SK-N-SH (cell line): ENCODE data around the gene WDR75. TPM values are rescaled to one million over a fixed set of nuclear protein-coding genes. Genes with fewer than 3 reads are reported as not detected.

Source experiments
- CTCF ChIA-PET: fragments of 300-600, 350-600 bp; formaldehyde crosslinking; extraction: SDS; loops from one replicate; lab custom pipeline; 2021; lab: Yijun Ruan, JAX
- POLR2A ChIA-PET: fragments of 350-600 bp; sonication (Branson Sonifier 250); formaldehyde crosslinking; extraction: SDS; loops from one replicate; lab custom pipeline; 2020; ENCODE audit warnings: antibody characterized with exemption, inconsistent platforms; lab: Yijun Ruan, JAX
- DNase-seq: peaks from one replicate; pipeline ENCODE4 v3.0.0; 2012
- H2AFZ ChIP-seq: fragments of 200-600 bp; sonication (generic); 2 replicates; pipeline ENCODE4 v1.8.1; 2016; ENCODE audit warnings: antibody characterized with exemption, mild to moderate bottlenecking, low read depth
- H3F3A ChIP-seq: fragments of 200-600 bp; sonication (generic); replicated peaks from 2 replicates; pipeline ENCODE3; 2016; ENCODE audit warnings: antibody characterized with exemption, mild to moderate bottlenecking; ENCODE audit not compliant: insufficient read depth
- H3K27ac ChIP-seq, 2 experiments: fragments of 200-500 bp in 1 of 2; fragments of 200-600 bp in 1 of 2; sonication (Bioruptor generic) in 1 of 2; sonication (generic), shearing (Covaris generic) in 1 of 2; 2 replicates each; pipeline versions ENCODE4 v1.5.1 to v1.6.1; 2014 to 2016; ENCODE audit warnings: low read depth in 2 of 2, inconsistent platforms in 1 of 2, low read length in 1 of 2, mild to moderate bottlenecking in 1 of 2, mixed read lengths in 1 of 2
- H3K27me3 ChIP-seq: fragments of 200-600 bp; sonication (generic), shearing (Covaris generic); 2 replicates; pipeline ENCODE4 v1.6.1; 2016; ENCODE audit warnings: mixed run types; ENCODE audit not compliant: insufficient read depth
- H3K36me3 ChIP-seq, 2 experiments: fragments of 200-500 bp in 1 of 2; fragments of 200-600 bp in 1 of 2; sonication (Bioruptor generic) in 1 of 2; sonication (generic) in 1 of 2; replicated peaks in 1 of 2; 2 replicates each; pipeline versions ENCODE3 to v1.5.1; 2014 to 2016; ENCODE audit warnings: low read length in 1 of 2, mild to moderate bottlenecking in 1 of 2; ENCODE audit not compliant: insufficient read depth in 2 of 2, control insufficient read depth in 1 of 2
- H3K4me1 ChIP-seq, 2 experiments: fragments of 200-500 bp in 1 of 2; fragments of 200-600 bp in 1 of 2; sonication (Bioruptor generic) in 1 of 2; sonication (generic), shearing (Covaris generic) in 1 of 2; 2 replicates each; pipeline versions ENCODE4 v1.5.1 to v1.6.1; 2014 to 2016; ENCODE audit warnings: low read depth in 1 of 2, low read length in 1 of 2, mixed run types in 1 of 2; ENCODE audit not compliant: insufficient read depth in 2 of 2, control insufficient read depth in 1 of 2
- H3K4me2 ChIP-seq: fragments of 200-600 bp; sonication (generic), shearing (Covaris generic); 2 replicates; pipeline ENCODE4 v1.6.1; 2017; ENCODE audit warnings: mixed run types
- H3K4me3 ChIP-seq, 2 experiments: fragments of 200-500 bp in 1 of 2; fragments of 200-600 bp in 1 of 2; sonication (Bioruptor generic) in 1 of 2; sonication (generic), shearing (Covaris generic) in 1 of 2; 2 replicates each; pipeline versions ENCODE4 v1.5.1 to v1.8.1; 2014 to 2016; ENCODE audit warnings: low read depth in 2 of 2, inconsistent platforms in 1 of 2, low read length in 1 of 2, mild to moderate bottlenecking in 1 of 2, mixed read lengths in 1 of 2, moderate library complexity in 1 of 2
- H3K79me2 ChIP-seq: fragments of 200-600 bp; sonication (generic); 2 replicates; pipeline ENCODE4 v1.8.1; 2017; ENCODE audit warnings: mild to moderate bottlenecking; ENCODE audit not compliant: insufficient read depth
- H3K9ac ChIP-seq: fragments of 200-600 bp; sonication (generic); 2 replicates; pipeline ENCODE4 v1.6.1; 2017; ENCODE audit warnings: mixed run types
- H3K9me2 ChIP-seq: fragments of 200-600 bp; sonication (generic); 2 replicates; pipeline ENCODE4 v1.6.1; 2017; ENCODE audit warnings: mixed run types
- H3K9me3 ChIP-seq: fragments of 200-600 bp; sonication (generic); 2 replicates; pipeline ENCODE4 v1.6.1; 2017; ENCODE audit warnings: mixed run types, mild to moderate bottlenecking, moderate library complexity
- H4K20me1 ChIP-seq: fragments of 200-600 bp; sonication (generic); 2 replicates; pipeline ENCODE4 v1.6.1; 2017; ENCODE audit warnings: mild to moderate bottlenecking, mixed run types; ENCODE audit not compliant: insufficient read depth
- CHD2 ChIP-seq: fragments of 150-350 bp; IDR thresholded peaks from 2 replicates; pipeline ENCODE4 v1.6.1; 2018; ENCODE audit warnings: low read length; ENCODE audit not compliant: partially characterized antibody
- CTCF ChIP-seq: fragments of 200-600 bp; sonication (generic); IDR thresholded peaks from 2 replicates; pipeline ENCODE4 v1.6.1; 2017; ENCODE audit warnings: antibody characterized with exemption, mild to moderate bottlenecking, moderate library complexity
- ELF1 ChIP-seq: IDR thresholded peaks from 2 replicates; pipeline ENCODE4 v1.4.0; 2012
- EP300 ChIP-seq, 2 experiments: IDR thresholded peaks; 2 replicates each; pipeline versions ENCODE4 v1.4.0 to v1.6.1; 2012; ENCODE audit warnings: borderline replicate concordance in 1 of 2, low read depth in 1 of 2, low read length in 1 of 2
- EZH2phosphoT487 ChIP-seq: fragments of 200-600 bp; sonication (generic); IDR thresholded peaks from 2 replicates; pipeline ENCODE4 v1.6.1; 2017; ENCODE audit warnings: low read depth, mixed run types, mild to moderate bottlenecking, antibody characterized with exemption, moderate library complexity, borderline replicate concordance
- FOSL2 ChIP-seq: IDR thresholded peaks from 2 replicates; pipeline ENCODE4 v1.4.0; 2012; ENCODE audit warnings: low read depth, mild to moderate bottlenecking, moderate library complexity, borderline replicate concordance
- FOXJ3 ChIP-seq: sonication (generic); formaldehyde crosslinking; IDR thresholded peaks from 2 replicates; pipeline ENCODE4 v1.5.1; 2020; ENCODE audit warnings: mild to moderate bottlenecking, missing genetic modification reagents
- FOXM1 ChIP-seq: IDR thresholded peaks from 2 replicates; pipeline ENCODE4 v1.4.0; 2012; ENCODE audit warnings: low read depth, mild to moderate bottlenecking
- GABPA ChIP-seq: IDR thresholded peaks from 2 replicates; pipeline ENCODE4 v1.4.0; 2012; ENCODE audit warnings: low read depth, mild to moderate bottlenecking
- GATA2 ChIP-seq: sonication (generic); formaldehyde crosslinking; IDR thresholded peaks from 2 replicates; pipeline ENCODE4 v1.5.0; 2020; ENCODE audit warnings: mild to moderate bottlenecking, missing genetic modification reagents
- IRF3 ChIP-seq: fragments of 150-350 bp; IDR thresholded peaks from 2 replicates; pipeline ENCODE4 v1.6.1; 2016; ENCODE audit warnings: mild to moderate bottlenecking, low read depth, low read length
- JUND ChIP-seq: IDR thresholded peaks from 2 replicates; pipeline ENCODE4 v1.4.0; 2012
- MAX ChIP-seq: IDR thresholded peaks from 2 replicates; pipeline ENCODE4 v1.4.0; 2012; ENCODE audit warnings: low read depth
- MEF2A ChIP-seq: IDR thresholded peaks from 2 replicates; pipeline ENCODE4 v1.4.0; 2012; ENCODE audit warnings: low read depth, borderline replicate concordance
- MXI1 ChIP-seq: IDR thresholded peaks from 2 replicates; pipeline ENCODE4 v1.6.1; 2012; ENCODE audit warnings: mild to moderate bottlenecking, low read depth, low read length, improper control_type of control experiment
- NFIC ChIP-seq: IDR thresholded peaks from 2 replicates; pipeline ENCODE4 v1.4.0; 2012; ENCODE audit warnings: borderline replicate concordance
- NRF1 ChIP-seq: IDR thresholded peaks from 2 replicates; pipeline ENCODE4 v1.6.1; 2012; ENCODE audit warnings: low read depth, mild to moderate bottlenecking, low read length
- PBX3 ChIP-seq: IDR thresholded peaks from 2 replicates; pipeline ENCODE4; 2012
- POLR2AphosphoS5 ChIP-seq: IDR thresholded peaks from 2 replicates; pipeline ENCODE4 v1.6.1; 2012; ENCODE audit warnings: low read depth, low read length
- RAD21 ChIP-seq: IDR thresholded peaks from 2 replicates; pipeline ENCODE4 v1.6.1; 2012; ENCODE audit warnings: mild to moderate bottlenecking, low read length
- RFX5 ChIP-seq: IDR thresholded peaks from 2 replicates; pipeline ENCODE4 v1.6.1; 2012; ENCODE audit warnings: mild to moderate bottlenecking, improper control_type of control experiment, low read length
- RXRA ChIP-seq: IDR thresholded peaks from 2 replicates; pipeline ENCODE4 v1.4.0; 2012; ENCODE audit warnings: low read depth, mild to moderate bottlenecking, borderline replicate concordance
- SIN3A ChIP-seq: IDR thresholded peaks from 2 replicates; pipeline ENCODE4 v1.6.1; 2012; ENCODE audit warnings: low read depth, mild to moderate bottlenecking, low read length, moderate library complexity, borderline replicate concordance
- SMC3 ChIP-seq: IDR thresholded peaks from 2 replicates; pipeline ENCODE4 v1.6.1; 2012; ENCODE audit warnings: low read depth, low read length, improper control_type of control experiment
- TCF12 ChIP-seq: IDR thresholded peaks from 2 replicates; pipeline ENCODE4 v1.4.0; 2012
- TEAD4 ChIP-seq: IDR thresholded peaks from 2 replicates; pipeline ENCODE4 v1.4.0; 2012; ENCODE audit warnings: mild to moderate bottlenecking, borderline replicate concordance; ENCODE audit not compliant: insufficient read depth
- USF1 ChIP-seq: IDR thresholded peaks from 2 replicates; pipeline ENCODE4 v1.4.0; 2012; ENCODE audit warnings: low read depth, borderline replicate concordance
- polyA plus RNA-seq, 3 experiments: library from polyadenylated mRNA; depleted of rRNA; stranded (reverse); fragments of >200 nt; gene quantifications; 2 replicates each; pipeline ENCODE4 v1.2.3, GENCODE V29; 2012

The WDR75 gene
- polyA plus RNA-seq, 1 of the 3 experiments (the other 2 are of a cell fraction) = 25.6 TPM

GRCh38 chr2:189393440-189394111 is 47.7 kb upstream of the WDR75 start (continued):
- TF ChIP-seq USF1 = no peak
- peak; percentile 96 for TF ChIP-seq PBX3
- TF ChIP-seq GATA2 (CRISPR knock-in tag) = no peak
- peak; percentile 92 for TF ChIP-seq POLR2AphosphoS5
- no peak for TF ChIP-seq NRF1
- no peak for TF ChIP-seq GABPA
- no peak for TF ChIP-seq FOXJ3
- TF ChIP-seq MAX = peak; percentile 37; the same call in 1 of the 2 replicates
- TF ChIP-seq SMC3 = no peak
- no peak for TF ChIP-seq ELF1
- TF ChIP-seq CTCF = no peak
- no peak for TF ChIP-seq MXI1
- TF ChIP-seq RFX5 = no peak
- TF ChIP-seq FOSL2 = peak; percentile 99
- TF ChIP-seq EP300 (IDR thresholded peaks at IDR 0.05; ENCODE audit: borderline replicate concordance in 1 of 2, low read depth in 1 of 2, low read length in 1 of 2) = peak; percentile 83 to 99
- peak; percentile 99 for TF ChIP-seq TCF12
- TF ChIP-seq JUND = peak; percentile 99
- no peak for TF ChIP-seq SIN3A
- TF ChIP-seq EZH2phosphoT487 = no peak

GRCh38 chr2:189394525-189394924 is 46.7 kb upstream of the WDR75 start:
- H3K27ac ChIP-seq = peak overlapping the region; percentile 94 to 98
- TF ChIP-seq FOXM1 (no peak), NFIC (no peak), GATA2 (CRISPR knock-in tag) (no peak), TEAD4 (no peak), CHD2 (no peak), IRF3 (no peak), RXRA (no peak), ELF1 (no peak), JUND (no peak), EP300 (IDR thresholded peaks at IDR 0.05; ENCODE audit: borderline replicate concordance in 1 of 2, low read depth in 1 of 2, low read length in 1 of 2) (no peak), FOSL2 (no peak), SMC3 (no peak), RAD21 (no peak), MEF2A (no peak), GABPA (no peak), MAX (no peak), MXI1 (no peak), SIN3A (no peak)

More at GRCh38 chr2:189394525-189394924, 46.7 kb upstream of the WDR75 start:
- H3K36me3 ChIP-seq = no peaks in the 10 kb centered on the region
- no peak overlapping the region for H3K4me3 ChIP-seq
- peaks cover 38% of the 10 kb centered on the region for H3F3A ChIP-seq
- ChIA-PET CTCF (interaction anchor here (1.1 to 1.5 kb wide), 2 partner anchors 18 to 23 kb away, joined by 3 to 4 read pairs; no protein-coding TSS in a partner anchor), POLR2A (no interaction called here)
- H3K4me2 ChIP-seq = no peak overlapping the region
- DNase-seq = no peak
- no peaks in the 10 kb centered on the region for H3K79me2 ChIP-seq
- H4K20me1 ChIP-seq = no peaks in the 10 kb centered on the region
- H3K9me3 ChIP-seq = no peaks in the 10 kb centered on the region; the same call in none of the 2 replicates
- H2AFZ ChIP-seq = no peak overlapping the region; the same call in 1 of the 2 replicates
- peaks cover 0 to 21% of the 10 kb centered on the region in 2 experiments; a peak in 1 of 4 replicates for H3K4me1 ChIP-seq
- H3K9ac ChIP-seq = peak overlapping the region; percentile 43; the same call in 1 of the 2 replicates
- no peaks in the 10 kb centered on the region for H3K9me2 ChIP-seq
- no peaks in the 10 kb centered on the region for H3K27me3 ChIP-seq
